Testis (tissue), 3 donors: Measurements from ENCODE around the gene C10orf67. TPM values are rescaled to one million over a fixed set of nuclear protein-coding genes. Genes with fewer than 3 reads are reported as not detected.
"Not testable (repeated sequence)": the region's sequence is repeated elsewhere in the genome, so short reads cannot be mapped to it uniquely, and the experiment has no call there.

ENCODE experiments used
- DNase-seq: peaks from one replicate; pipeline ENCODE4 v3.0.0-alpha.2; 2019
- H3K27ac ChIP-seq, 2 donors: fragments of 200-600 bp; sonication (generic); one replicate each; pipeline ENCODE4 v1.5.1; 2019
- H3K27me3 ChIP-seq: fragments of 200-600 bp; sonication (generic); one replicate; pipeline ENCODE4 v1.5.1; 2019
- H3K36me3 ChIP-seq: fragments of 200-600 bp; sonication (generic); one replicate; pipeline ENCODE4 v1.5.1; 2017; ENCODE audit warnings: low read depth; ENCODE audit errors: missing control alignments
- H3K4me1 ChIP-seq: fragments of 200-600 bp; sonication (generic); one replicate; pipeline ENCODE4 v1.5.1; 2019
- H3K4me3 ChIP-seq, 2 donors: fragments of 200-600 bp; sonication (generic); one replicate each; pipeline ENCODE4 v1.5.1; 2017 to 2019
- H3K9me3 ChIP-seq: fragments of 200-600 bp; sonication (generic); one replicate; pipeline ENCODE4 v1.5.1; 2017
- POLR2A ChIP-seq: fragments of 450-650 bp; IDR thresholded peaks from one replicate; pipeline ENCODE4 v1.6.1; 2017; ENCODE audit warnings: antibody characterized with exemption, mild to moderate bottlenecking, moderate library complexity
- WGBS, 2 donors: methylation state at CpG; one replicate each; pipeline ENCODE4 v1.1.5; 2018; 5-methylcytosine and 5-hydroxymethylcytosine counted together
- intact Hi-C: fragments of 100-400 bp; cut with DNase I; formaldehyde crosslinking; loops from one replicate; pipeline ENCODE4 v1.15.1; 2023; ENCODE audit warnings: low total_unique reads
- polyA plus RNA-seq: library from polyadenylated mRNA; stranded (reverse); fragments of 350-450 nt; fragmentation: Illumina TruSeq; extraction: RNeasy Lipid Tissue Mini Kit (QIAGEN cat#74804); gene quantifications from one replicate; pipeline ENCODE4 v1.2.3, GENCODE V29; 2014; ENCODE audit warnings: low read depth, low replicate concordance; ENCODE audit not compliant: insufficient read depth
- total RNA-seq, 2 donors: library from RNA; depleted of rRNA; stranded (reverse); fragments of >200 nt; gene quantifications; one replicate each; pipeline ENCODE4 v1.2.3, GENCODE V29; 2016
- TF ChIP-seq, protein P1 (sequence below), 3 experiments: fragments of 450-650 bp in 2 of 3; fragments of 200-600 bp in 1 of 3; sonication (generic) in 1 of 3; IDR thresholded peaks; one replicate each; pipeline ENCODE4 v1.5.1; 2016 to 2019; ENCODE audit warnings: antibody characterized with exemption in 3 of 3, mild to moderate bottlenecking in 2 of 3, moderate library complexity in 1 of 3

Gene C10orf67
- total and polyA plus RNA-seq, 3 donors from 2014 or later = 3.0 to 11.1 (median 7.1) TPM

DNA sequence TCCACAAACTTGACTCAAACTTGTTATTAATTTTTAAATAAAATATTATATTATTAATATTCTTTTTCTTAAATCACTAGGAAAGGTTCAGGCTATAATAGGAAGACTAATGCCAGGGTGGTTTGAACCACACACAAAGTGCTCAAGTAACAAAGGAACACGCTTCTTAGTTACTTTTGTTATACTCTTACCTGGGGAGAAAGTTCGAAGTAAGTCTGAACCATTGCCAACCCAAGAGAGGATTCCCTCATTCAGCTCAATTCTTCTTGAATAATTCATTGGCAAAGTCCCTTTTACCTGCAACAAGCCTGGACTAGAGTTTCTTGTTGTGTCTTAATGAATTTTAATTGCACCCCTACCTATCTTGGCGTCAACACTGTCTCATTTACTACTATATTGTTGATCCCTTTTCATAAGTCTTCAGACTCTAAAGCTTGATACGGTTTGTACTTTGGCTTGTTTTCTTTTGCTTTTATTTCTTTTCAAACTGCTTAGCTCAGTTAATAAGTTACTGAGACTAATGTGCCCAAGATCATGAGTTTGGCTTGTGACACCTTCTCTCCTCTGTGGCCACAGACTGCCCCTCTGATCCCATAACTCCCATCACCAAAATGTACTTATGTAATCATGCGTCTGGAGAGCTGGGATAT, 10.2 kb upstream of the C10orf67 start:
- Histone ChIP-seq H3K4me3 (no peak overlapping the region), H3K27me3 (no peaks in the 10 kb centered on the region), H3K27ac (no peak overlapping the region), H3K9me3 (no peaks in the 10 kb centered on the region), H3K4me1 (no peaks in the 10 kb centered on the region), H3K36me3 (no peaks in the 10 kb centered on the region)
- intact Hi-C loops = no loop called here
- TF ChIP-seq POLR2A = no peak
- TF ChIP-seq, protein P1, sequence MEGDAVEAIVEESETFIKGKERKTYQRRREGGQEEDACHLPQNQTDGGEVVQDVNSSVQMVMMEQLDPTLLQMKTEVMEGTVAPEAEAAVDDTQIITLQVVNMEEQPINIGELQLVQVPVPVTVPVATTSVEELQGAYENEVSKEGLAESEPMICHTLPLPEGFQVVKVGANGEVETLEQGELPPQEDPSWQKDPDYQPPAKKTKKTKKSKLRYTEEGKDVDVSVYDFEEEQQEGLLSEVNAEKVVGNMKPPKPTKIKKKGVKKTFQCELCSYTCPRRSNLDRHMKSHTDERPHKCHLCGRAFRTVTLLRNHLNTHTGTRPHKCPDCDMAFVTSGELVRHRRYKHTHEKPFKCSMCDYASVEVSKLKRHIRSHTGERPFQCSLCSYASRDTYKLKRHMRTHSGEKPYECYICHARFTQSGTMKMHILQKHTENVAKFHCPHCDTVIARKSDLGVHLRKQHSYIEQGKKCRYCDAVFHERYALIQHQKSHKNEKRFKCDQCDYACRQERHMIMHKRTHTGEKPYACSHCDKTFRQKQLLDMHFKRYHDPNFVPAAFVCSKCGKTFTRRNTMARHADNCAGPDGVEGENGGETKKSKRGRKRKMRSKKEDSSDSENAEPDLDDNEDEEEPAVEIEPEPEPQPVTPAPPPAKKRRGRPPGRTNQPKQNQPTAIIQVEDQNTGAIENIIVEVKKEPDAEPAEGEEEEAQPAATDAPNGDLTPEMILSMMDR (IDR thresholded peaks at IDR 0.05) = no peak
- no peak for DNase-seq
- 83 to 84% methylated on average over 5 of the region's 5 CpGs for WGBS, 2 donors

DNA sequence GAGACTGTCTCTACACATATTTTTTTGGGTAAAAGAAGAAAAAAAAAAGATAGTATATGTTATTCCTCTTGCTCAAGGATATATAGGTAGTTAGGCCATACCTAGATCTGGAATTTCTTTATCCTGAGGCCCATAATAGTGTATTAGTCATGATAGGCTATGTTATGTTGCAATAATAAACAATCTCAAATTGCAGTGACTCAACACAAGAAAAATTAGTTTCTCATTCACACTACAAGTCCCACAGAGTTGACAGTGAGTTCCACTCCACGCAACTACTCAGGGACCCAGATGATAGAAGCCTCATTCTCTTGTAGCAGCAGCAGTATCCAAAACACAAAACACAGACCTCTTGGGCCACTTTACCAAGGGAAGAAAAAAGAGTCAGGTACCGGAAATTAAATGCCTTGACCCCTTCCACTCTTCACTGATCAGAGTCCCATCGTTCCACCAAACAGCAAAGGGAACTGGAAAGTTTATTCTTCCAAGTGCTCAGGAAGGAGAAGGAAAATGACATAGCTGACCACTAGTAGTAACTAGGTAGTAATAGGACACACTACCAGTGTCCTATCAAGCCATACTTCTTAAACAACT, 7.4 kb upstream of the C10orf67 start:
- Histone ChIP-seq H3K4me1 (no peaks in the 10 kb centered on the region), H3K27ac (no peak overlapping the region), H3K36me3 (no peaks in the 10 kb centered on the region), H3K9me3 (no peaks in the 10 kb centered on the region), H3K27me3 (no peaks in the 10 kb centered on the region), H3K4me3 (no peak overlapping the region)
- WGBS, 2 donors = 89 to 95% methylated on average over 3 of the region's 3 CpGs
- TF ChIP-seq POLR2A = no peak
- TF ChIP-seq, protein P1 (IDR thresholded peaks at IDR 0.05) = no peak
- no peak for DNase-seq
- intact Hi-C loops = no loop called here

DNA sequence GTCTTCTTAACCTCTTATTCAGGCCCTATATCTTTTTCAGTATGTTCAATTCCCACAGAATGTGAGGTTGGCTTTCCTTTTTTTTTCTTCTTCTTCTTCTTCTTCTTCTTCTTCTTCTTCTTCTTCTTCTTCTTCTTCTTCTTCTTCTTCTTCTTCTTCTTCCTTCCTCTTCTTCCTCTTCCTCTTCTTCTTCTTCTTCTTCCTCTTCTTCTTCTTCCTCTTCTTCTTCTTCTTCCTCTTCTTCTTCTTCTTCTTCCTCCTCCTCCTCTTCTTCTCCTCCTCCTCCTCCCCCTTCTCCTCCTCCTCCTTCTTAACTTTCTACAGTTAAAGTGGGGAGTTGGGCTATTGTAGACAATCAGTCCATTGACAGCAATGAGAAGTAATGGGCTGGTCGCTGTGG, 6.1 kb upstream of the C10orf67 start:
- H3K36me3 ChIP-seq, intact Hi-C loops, H3K9me3 ChIP-seq, DNase-seq, H3K4me3 ChIP-seq, H3K27ac ChIP-seq, H3K27me3 ChIP-seq, H3K4me1 ChIP-seq: not testable (repeated sequence)
- WGBS, 2 donors = 81 to 100% methylated on average over 1 of the region's 1 CpG

DNA sequence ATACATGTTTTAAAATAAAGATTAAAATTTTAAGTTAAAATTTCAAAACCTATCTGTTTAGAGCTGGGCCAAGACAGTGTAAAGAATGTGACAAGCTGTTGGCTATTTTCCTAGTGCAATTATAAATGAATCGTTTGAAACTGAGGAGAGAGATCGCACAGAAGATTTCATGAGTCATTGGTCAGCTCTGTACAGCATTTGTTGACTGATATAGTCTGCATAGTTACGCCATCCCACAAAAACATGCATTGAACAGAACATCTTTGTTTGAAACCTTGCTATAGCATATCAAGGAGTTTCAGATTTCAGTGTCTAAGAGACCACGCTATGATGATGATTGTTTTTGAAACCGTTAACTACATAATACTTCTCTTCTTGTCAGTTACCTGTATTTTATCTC, 1.3 kb upstream of the C10orf67 start:
- intact Hi-C loops = no loop called here
- DNase-seq = no peak
- no peak overlapping the region for H3K27ac ChIP-seq
- 69 to 71% methylated on average over 5 of the region's 5 CpGs for WGBS, 2 donors
- no peaks in the 10 kb centered on the region for H3K9me3 ChIP-seq
- peaks cover 4% of the 10 kb centered on the region for H3K4me1 ChIP-seq
- TF ChIP-seq, protein P1 (IDR thresholded peaks at IDR 0.05) = no peak
- no peak for TF ChIP-seq POLR2A
- H3K27me3 ChIP-seq = no peaks in the 10 kb centered on the region
- no peak overlapping the region for H3K4me3 ChIP-seq
- no peaks in the 10 kb centered on the region for H3K36me3 ChIP-seq

DNA sequence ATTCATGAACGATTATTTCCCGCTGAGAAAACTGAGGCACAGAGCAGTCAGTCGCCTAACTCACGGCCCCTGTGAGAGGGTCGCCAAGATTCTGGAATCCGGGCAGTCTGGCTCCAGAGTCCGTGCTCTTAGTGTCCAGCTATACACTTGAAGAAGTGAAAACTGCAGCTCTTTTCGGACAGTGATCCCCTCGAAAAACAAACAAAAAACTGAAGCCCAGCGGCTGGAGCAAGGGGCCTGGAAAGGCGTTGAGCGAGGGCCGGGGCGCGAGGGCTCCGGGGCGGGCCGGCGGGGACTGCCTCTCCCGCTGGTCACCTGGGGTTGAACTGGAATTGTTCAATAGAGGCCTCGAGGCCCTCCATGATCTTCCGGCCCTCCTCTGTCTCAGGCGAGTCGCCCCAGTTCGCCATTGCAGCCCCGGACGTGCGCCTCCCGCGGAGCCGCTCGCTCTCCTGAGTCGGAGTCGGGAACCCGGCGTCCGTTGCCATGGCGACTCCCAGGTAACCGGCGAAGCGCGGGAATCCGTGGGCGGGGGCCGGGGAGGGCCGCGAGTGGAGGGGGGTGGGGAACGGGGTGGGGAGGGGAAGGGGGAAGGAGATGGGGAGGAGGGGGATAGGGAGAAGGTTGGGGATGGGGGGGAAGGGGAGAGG, 881 bp downstream of the C10orf67 start:
- intact Hi-C loops = no loop called here
- TF ChIP-seq, protein P1 (IDR thresholded peaks at IDR 0.05) = no peak
- no peak for TF ChIP-seq POLR2A
- H3K27ac ChIP-seq = no peak overlapping the region

More for the DNA sequence above, 881 bp downstream of the C10orf67 start:
- Histone ChIP-seq H3K9me3 (no peaks in the 10 kb centered on the region), H3K36me3 (no peaks in the 10 kb centered on the region), H3K27me3 (no peaks in the 10 kb centered on the region), H3K4me1 (peaks cover 4% of the 10 kb centered on the region), H3K4me3 (peak overlapping the region; percentile 54 to 64)
- DNase-seq = peak; percentile 78
- 6 to 13% methylated on average over 37 to 38 of the region's 48 CpGs for WGBS, 2 donors
